Astrocyte (in vitro differentiated cells and primary cell): Measurements from ENCODE around the gene ZNF783.

ENCODE experiments used
- EZH2 ChIP-seq: IDR thresholded peaks from 2 replicates; pipeline ENCODE4 v1.6.1; 2012; ENCODE audit warnings: mild to moderate bottlenecking, low read length, inconsistent platforms; ENCODE audit not compliant: insufficient read depth
- TF ChIP-seq, protein P1 (sequence below): IDR thresholded peaks from 2 replicates; pipeline ENCODE4 v1.5.1; 2011; ENCODE audit warnings: low read depth, mild to moderate bottlenecking, inconsistent platforms, low read length, moderate library complexity; ENCODE audit not compliant: insufficient read depth

DNA sequence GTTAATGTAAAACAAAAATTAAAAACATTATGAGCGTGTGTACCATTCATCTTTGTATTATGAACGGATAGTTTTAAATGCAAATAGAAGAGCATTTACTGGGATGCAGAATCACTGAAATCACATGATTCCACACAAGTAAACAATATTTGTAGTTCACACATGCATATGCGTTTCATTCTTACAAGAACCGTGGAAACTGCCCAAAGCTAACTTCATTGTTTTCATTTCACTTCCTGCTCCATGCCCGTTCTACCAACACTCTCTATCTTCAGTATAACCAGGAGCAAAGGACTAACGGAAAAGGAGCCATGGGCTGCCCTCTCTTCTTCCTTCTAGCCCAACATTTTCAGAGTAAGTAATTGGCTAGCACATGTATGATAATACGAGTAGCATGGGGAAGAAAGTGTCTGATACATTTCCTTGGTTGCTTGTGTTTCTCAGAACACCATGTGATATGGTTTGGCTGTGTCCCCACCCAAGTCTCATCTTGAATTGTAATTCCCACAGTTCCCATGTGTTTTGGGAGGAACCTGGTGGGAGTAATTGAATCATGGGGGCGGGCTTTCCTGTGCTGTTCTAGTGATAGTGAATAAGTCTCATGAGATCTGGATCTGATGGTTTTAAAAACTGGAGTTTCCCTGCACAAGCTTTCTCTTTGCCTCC, 38.8 kb downstream of the ZNF783 start:
- TF ChIP-seq, protein P1, sequence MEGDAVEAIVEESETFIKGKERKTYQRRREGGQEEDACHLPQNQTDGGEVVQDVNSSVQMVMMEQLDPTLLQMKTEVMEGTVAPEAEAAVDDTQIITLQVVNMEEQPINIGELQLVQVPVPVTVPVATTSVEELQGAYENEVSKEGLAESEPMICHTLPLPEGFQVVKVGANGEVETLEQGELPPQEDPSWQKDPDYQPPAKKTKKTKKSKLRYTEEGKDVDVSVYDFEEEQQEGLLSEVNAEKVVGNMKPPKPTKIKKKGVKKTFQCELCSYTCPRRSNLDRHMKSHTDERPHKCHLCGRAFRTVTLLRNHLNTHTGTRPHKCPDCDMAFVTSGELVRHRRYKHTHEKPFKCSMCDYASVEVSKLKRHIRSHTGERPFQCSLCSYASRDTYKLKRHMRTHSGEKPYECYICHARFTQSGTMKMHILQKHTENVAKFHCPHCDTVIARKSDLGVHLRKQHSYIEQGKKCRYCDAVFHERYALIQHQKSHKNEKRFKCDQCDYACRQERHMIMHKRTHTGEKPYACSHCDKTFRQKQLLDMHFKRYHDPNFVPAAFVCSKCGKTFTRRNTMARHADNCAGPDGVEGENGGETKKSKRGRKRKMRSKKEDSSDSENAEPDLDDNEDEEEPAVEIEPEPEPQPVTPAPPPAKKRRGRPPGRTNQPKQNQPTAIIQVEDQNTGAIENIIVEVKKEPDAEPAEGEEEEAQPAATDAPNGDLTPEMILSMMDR: no peak
- no peak for TF ChIP-seq EZH2
